Calu3 (cell line): ENCODE measurements around the gene TRIOBP. TPM values are rescaled to one million over a fixed set of nuclear protein-coding genes. Genes with fewer than 3 reads are reported as not detected.

Source experiments
- BruUV-seq: library from RNA; stranded (reverse); fragments of 400-500 nt; replicated peaks from 2 replicates; lab custom pipeline; 2021; lab: Mats Ljungman, UMichigan
- CTCF ChIA-PET: fragments of 300-600 bp; sonication (Branson Sonifier 250); formaldehyde crosslinking; loops from one replicate; lab custom pipeline; 2022; ENCODE audit warnings: antibody characterized with exemption; lab: Charles Lee
- DNase-seq: peaks from one replicate; pipeline ENCODE4 v3.0.0; 2022
- H3K27ac Mint-ChIP-seq: one replicate; pipeline ENCODE4 v1.8.0; 2022; ENCODE audit warnings: mixed read lengths; ENCODE audit not compliant: unreplicated experiment
- H3K27me3 Mint-ChIP-seq: one replicate; pipeline ENCODE4 v1.8.0; 2022; ENCODE audit warnings: mixed read lengths; ENCODE audit not compliant: unreplicated experiment
- H3K36me3 Mint-ChIP-seq: one replicate; pipeline ENCODE4 v1.8.0; 2022; ENCODE audit warnings: mild to moderate bottlenecking, moderate library complexity, mixed read lengths; ENCODE audit not compliant: insufficient read depth, unreplicated experiment
- H3K4me1 Mint-ChIP-seq: one replicate; pipeline ENCODE4 v1.8.0; 2022; ENCODE audit warnings: mild to moderate bottlenecking, low read depth, mixed read lengths; ENCODE audit not compliant: unreplicated experiment
- H3K4me3 Mint-ChIP-seq: one replicate; pipeline ENCODE4 v1.8.0; 2022; ENCODE audit warnings: mild to moderate bottlenecking, low read depth, moderate library complexity, mixed read lengths; ENCODE audit not compliant: unreplicated experiment
- H3K9me3 Mint-ChIP-seq: one replicate; pipeline ENCODE4 v1.8.0; 2022; ENCODE audit warnings: low read depth, mixed read lengths; ENCODE audit not compliant: unreplicated experiment
- intact Hi-C: fragments of 100-400 bp; cut with micrococcal nuclease; formaldehyde crosslinking; loops from one replicate; pipeline ENCODE4 v1.10.0; 2022; ENCODE audit not compliant: unreplicated experiment
- total RNA-seq: library from RNA; stranded (reverse); gene quantifications from 2 replicates; pipeline ENCODE4 v1.2.3, GENCODE V29; 2022
- TF ChIP-seq, protein P1 (sequence below): fragments of 200-600 bp; IDR thresholded peaks from one replicate; pipeline ENCODE4 v1.8.0; 2022; ENCODE audit warnings: antibody characterized with exemption; ENCODE audit not compliant: unreplicated experiment

The TRIOBP gene
- total RNA-seq, 1 experiment from 2014 or later = 85.3 TPM

DNA sequence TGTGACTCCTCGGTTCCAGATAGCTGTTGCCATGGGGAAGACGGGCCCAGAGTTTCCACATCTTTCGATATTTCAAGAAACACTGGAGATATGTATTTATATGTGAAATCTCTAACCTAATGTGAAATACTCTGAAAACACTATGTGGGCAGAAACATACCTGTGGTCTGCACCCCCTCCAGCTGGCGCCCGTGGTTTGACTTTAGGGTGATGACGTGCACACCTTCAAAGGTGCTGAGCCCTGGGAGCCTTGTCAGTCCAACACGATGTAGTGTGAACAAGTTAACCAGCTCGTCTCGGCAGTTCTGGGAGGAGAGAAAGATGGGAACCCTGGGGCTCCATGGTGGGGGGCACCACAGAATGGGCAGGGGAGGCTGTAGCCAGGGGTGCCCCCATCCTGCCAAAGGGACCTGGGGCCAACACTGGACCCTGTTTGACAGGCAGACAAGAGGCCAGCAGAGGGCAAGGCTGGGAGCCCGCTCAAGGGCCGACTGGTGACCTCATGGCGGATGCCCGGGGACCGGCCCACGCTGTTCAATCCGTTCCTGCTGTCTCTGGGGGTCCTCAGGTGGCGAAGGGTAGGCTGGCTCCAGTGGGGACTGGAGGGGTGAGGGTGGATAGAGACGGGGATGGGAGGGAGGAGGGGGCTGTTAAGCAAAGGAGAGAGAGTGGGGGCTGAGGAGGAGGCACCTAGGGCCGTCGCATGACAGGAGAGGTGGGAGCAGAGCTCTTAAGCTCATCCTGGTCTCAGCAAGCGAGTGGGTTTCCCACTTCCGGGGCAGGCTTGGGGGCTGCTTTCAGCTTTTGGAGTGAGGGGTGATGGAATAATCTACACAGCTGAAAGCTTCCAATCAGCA, 43.8 kb downstream of the TRIOBP start:
- H3K27me3 Mint-ChIP-seq = peaks cover 17% of the 10 kb centered on the region
- peaks cover 25% of the 10 kb centered on the region for H3K36me3 Mint-ChIP-seq
- no peak overlapping the region for H3K27ac Mint-ChIP-seq
- peaks cover 4% of the 10 kb centered on the region for H3K9me3 Mint-ChIP-seq
- no peak overlapping the region for H3K4me3 Mint-ChIP-seq
- CTCF ChIA-PET = interaction anchor here (0.8 kb wide), 1 partner anchor 104 kb away, joined by 3 read pairs; the partner anchor contains the start of gene ANKRD54
- intact Hi-C loops = no loop called here
- BruUV-seq = no TSS peak
- no peak for DNase-seq
- TF ChIP-seq, protein P1, sequence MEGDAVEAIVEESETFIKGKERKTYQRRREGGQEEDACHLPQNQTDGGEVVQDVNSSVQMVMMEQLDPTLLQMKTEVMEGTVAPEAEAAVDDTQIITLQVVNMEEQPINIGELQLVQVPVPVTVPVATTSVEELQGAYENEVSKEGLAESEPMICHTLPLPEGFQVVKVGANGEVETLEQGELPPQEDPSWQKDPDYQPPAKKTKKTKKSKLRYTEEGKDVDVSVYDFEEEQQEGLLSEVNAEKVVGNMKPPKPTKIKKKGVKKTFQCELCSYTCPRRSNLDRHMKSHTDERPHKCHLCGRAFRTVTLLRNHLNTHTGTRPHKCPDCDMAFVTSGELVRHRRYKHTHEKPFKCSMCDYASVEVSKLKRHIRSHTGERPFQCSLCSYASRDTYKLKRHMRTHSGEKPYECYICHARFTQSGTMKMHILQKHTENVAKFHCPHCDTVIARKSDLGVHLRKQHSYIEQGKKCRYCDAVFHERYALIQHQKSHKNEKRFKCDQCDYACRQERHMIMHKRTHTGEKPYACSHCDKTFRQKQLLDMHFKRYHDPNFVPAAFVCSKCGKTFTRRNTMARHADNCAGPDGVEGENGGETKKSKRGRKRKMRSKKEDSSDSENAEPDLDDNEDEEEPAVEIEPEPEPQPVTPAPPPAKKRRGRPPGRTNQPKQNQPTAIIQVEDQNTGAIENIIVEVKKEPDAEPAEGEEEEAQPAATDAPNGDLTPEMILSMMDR = no peak
- H3K4me1 Mint-ChIP-seq = peaks cover 27% of the 10 kb centered on the region

DNA sequence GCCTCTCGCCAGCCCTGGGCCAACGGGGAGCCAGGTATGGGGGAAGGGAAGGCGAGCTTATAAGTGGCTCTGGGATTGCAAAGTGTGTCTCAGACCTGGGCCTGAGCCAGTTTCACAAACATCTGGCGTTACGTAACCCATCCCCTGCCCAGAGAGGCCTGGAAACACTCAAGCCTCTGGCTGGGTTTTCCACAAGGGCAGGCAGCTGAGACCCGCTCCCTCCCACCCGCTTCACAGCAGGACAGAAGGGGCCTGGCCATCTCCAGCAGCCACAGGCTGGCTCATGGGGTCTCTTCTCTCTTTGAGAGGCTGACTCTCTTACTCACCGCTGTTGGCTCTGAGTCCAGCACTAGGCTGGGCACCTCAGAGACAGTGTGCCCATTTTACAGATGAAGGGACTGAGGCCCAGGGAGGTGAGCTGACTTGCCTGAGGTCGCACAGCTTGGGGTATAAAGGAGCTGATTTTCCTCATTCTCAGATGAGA, 44.5 kb downstream of the TRIOBP start:
- Mint-ChIP-seq H3K4me3 (no peak overlapping the region), H3K27me3 (peaks cover 17% of the 10 kb centered on the region), H3K4me1 (peaks cover 27% of the 10 kb centered on the region), H3K27ac (no peak overlapping the region), H3K9me3 (peaks cover 4% of the 10 kb centered on the region), H3K36me3 (peaks cover 32% of the 10 kb centered on the region)
- no peak for DNase-seq
- intact Hi-C loops = no loop called here
- TF ChIP-seq, protein P1 = no peak
- no TSS peak for BruUV-seq
- CTCF ChIA-PET = interaction anchor here (0.8 kb wide), 1 partner anchor 103 kb away, joined by 3 read pairs; the partner anchor contains the start of gene ANKRD54

DNA sequence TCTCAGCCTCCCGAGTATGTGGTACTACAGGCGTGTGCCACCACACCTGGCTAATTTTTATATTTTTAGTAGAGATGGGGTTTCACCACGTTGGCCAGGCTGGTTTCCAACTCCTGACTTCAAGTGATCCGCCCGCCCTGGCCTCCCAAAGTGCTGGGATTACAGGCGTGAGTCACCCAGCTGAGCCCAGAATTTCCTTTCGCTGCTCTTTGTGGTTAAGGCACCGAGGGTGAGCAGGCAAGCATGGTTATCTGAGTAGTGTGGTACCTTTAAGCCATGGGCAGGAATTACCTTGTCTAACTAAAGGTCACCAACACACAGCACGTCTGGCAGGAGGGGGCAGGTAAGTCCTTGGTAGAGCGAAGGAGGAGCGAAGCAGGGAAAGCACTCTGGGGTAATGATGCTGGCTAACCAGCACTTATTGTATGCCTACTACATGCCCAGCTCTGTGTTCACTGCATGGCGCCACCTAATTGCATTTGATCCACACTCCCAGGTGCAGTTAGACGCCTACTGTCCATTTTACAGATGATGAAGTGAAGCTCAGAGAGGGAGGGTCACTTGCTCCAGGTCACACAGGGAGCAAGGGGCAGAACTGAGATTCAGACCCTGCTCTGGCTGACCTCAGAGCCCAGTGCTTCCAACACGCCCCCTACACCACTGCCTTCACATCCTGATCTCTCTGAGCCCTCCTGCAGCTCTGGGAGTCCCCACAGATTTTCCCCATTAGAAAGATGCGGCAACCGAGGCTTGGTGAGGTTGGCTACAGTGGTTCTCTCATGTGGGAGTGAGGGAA, 45.7 kb downstream of the TRIOBP start:
- peaks cover 29% of the 10 kb centered on the region for H3K4me1 Mint-ChIP-seq
- intact Hi-C loops = no loop called here
- CTCF ChIA-PET = interaction anchor here (0.5 kb wide), 1 partner anchor 35 kb away, joined by 3 read pairs; no protein-coding TSS in a partner anchor
- peaks cover 14% of the 10 kb centered on the region for H3K27me3 Mint-ChIP-seq
- peak; percentile 71 for DNase-seq
- TF ChIP-seq, protein P1 = no peak
- BruUV-seq = no TSS peak
- no peak overlapping the region for H3K4me3 Mint-ChIP-seq
- peak overlapping the region; percentile 48 for H3K27ac Mint-ChIP-seq
- H3K9me3 Mint-ChIP-seq = peaks cover 4% of the 10 kb centered on the region
- peaks cover 44% of the 10 kb centered on the region for H3K36me3 Mint-ChIP-seq

DNA sequence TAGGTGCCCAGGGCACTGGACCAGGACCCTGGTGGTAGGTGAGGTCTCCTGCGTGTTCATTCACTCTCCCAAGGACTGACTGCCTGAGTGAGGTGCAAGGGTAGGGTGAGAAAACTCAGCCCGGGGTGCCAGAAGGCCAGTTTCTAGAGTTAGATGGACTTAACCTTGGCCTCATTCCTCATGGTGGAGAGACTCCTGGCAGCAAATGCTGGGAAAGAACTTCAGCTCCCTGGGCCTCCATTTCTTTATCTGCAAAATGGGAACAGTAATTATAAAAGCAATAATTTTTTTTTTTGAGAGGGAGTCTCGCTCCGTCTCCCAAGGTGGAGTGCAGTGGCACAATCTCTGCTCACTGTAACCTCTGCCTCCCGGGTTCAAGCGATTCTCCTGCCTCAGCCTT, 47.7 kb downstream of the TRIOBP start:
- TF ChIP-seq, protein P1 = no peak
- H3K9me3 Mint-ChIP-seq = no peaks in the 10 kb centered on the region
- BruUV-seq = no TSS peak
- CTCF ChIA-PET = interaction anchor here (0.6 kb wide), 1 partner anchor 244 kb away, joined by 3 read pairs; no protein-coding TSS in a partner anchor
- peaks cover 56% of the 10 kb centered on the region for H3K36me3 Mint-ChIP-seq
- H3K4me3 Mint-ChIP-seq = peak overlapping the region; percentile 87
- DNase-seq = no peak
- intact Hi-C loops = no loop called here
- H3K4me1 Mint-ChIP-seq = peaks cover 49% of the 10 kb centered on the region
- H3K27ac Mint-ChIP-seq = no peak overlapping the region
- no peaks in the 10 kb centered on the region for H3K27me3 Mint-ChIP-seq
